Hippocampal formation (tissue), 2 donors: ENCODE data around the gene RAB44.

ENCODE experiments used
- DNase-seq, 2 donors: peaks; one replicate each; lab custom pipeline; 2025; lab: John Stamatoyannopoulos, UW

RAB44 gene

GRCh38 chr6:36771145-36771544 is 73.5 kb downstream of the RAB44 start:
- no peak for DNase-seq

GRCh38 chr6:36772397-36772796 is 74.8 kb downstream of the RAB44 start:
- DNase-seq: no peak

GRCh38 chr6:36774331-36774730 is 76.7 kb downstream of the RAB44 start:
- DNase-seq: no peak

- no peak for DNase-seq
These were observed 78.5 kb downstream of the RAB44 start for GRCh38 chr6:36776167-36776566.

GRCh38 chr6:36777801-36778200 is 80.2 kb downstream of the RAB44 start:
- DNase-seq: no peak

- DNase-seq: no peak
These were observed 81.6 kb downstream of the RAB44 start for GRCh38 chr6:36779227-36779626.

- no peak for DNase-seq
These were observed 83.0 kb downstream of the RAB44 start for GRCh38 chr6:36780442-36781177.

GRCh38 chr6:36781669-36782068 is 84.0 kb downstream of the RAB44 start:
- no peak for DNase-seq
